H9 (cell line): ENCODE measurements around the gene PLEKHO1. TPM values are rescaled to one million over a fixed set of nuclear protein-coding genes. Genes with fewer than 3 reads are reported as not detected.

Experiments
- DNase-seq: peaks from one replicate; pipeline ENCODE4 v3.0.0-alpha.2; 2017
- H2AFZ ChIP-seq: one replicate; pipeline ENCODE4 v1.6.1; 2013; ENCODE audit warnings: mild to moderate bottlenecking, low read length, control low read depth, moderate library complexity
- H2AK5ac ChIP-seq: 2 replicates; pipeline ENCODE4 v1.6.1; 2013; ENCODE audit warnings: low read length, control low read depth, mixed read lengths; ENCODE audit not compliant: insufficient read length
- H2BK120ac ChIP-seq: one replicate; pipeline ENCODE4 v1.6.1; 2013; ENCODE audit warnings: low read depth, mild to moderate bottlenecking, low read length, control low read depth, inconsistent platforms; ENCODE audit not compliant: poor library complexity, severe bottlenecking
- H2BK12ac ChIP-seq: 2 replicates; pipeline ENCODE4 v1.6.1; 2013; ENCODE audit warnings: low read length, control low read depth, mixed read lengths, low read depth; ENCODE audit not compliant: insufficient read length
- H2BK15ac ChIP-seq: 2 replicates; pipeline ENCODE4 v1.6.1; 2013; ENCODE audit warnings: low read depth, low read length, control low read depth
- H2BK20ac ChIP-seq: one replicate; pipeline ENCODE4 v1.6.1; 2013; ENCODE audit warnings: low read depth, mild to moderate bottlenecking, low read length, control low read depth, inconsistent platforms; ENCODE audit not compliant: poor library complexity, severe bottlenecking
- H2BK5ac ChIP-seq: 2 replicates; pipeline ENCODE4 v1.6.1; 2013; ENCODE audit warnings: low read length, control low read depth, mixed read lengths; ENCODE audit not compliant: insufficient read length
- H3K14ac ChIP-seq: 2 replicates; pipeline ENCODE4 v1.6.1; 2013; ENCODE audit warnings: low read length, control low read depth; ENCODE audit not compliant: insufficient read depth
- H3K18ac ChIP-seq: 2 replicates; pipeline ENCODE4 v1.6.1; 2013; ENCODE audit warnings: low read depth, mild to moderate bottlenecking, mixed read lengths, low read length, control low read depth; ENCODE audit not compliant: insufficient read length
- H3K23ac ChIP-seq: 2 replicates; pipeline ENCODE4 v1.6.1; 2013; ENCODE audit warnings: low read length, control low read depth, mixed read lengths, low read depth; ENCODE audit not compliant: insufficient read length
- H3K23me2 ChIP-seq: 2 replicates; pipeline ENCODE4 v1.6.1; 2013; ENCODE audit warnings: low read depth, mild to moderate bottlenecking, mixed read lengths, low read length, control low read depth; ENCODE audit not compliant: insufficient read length, poor library complexity, severe bottlenecking
- H3K27ac ChIP-seq: 2 replicates; pipeline ENCODE4 v1.5.1; 2013; ENCODE audit warnings: low read length, control low read depth, mixed read lengths, low read depth; ENCODE audit not compliant: insufficient read length
- H3K27me3 ChIP-seq: 2 replicates; pipeline ENCODE4 v1.6.1; 2013; ENCODE audit warnings: low read length, control low read depth, inconsistent platforms; ENCODE audit not compliant: insufficient read depth
- H3K4ac ChIP-seq: 2 replicates; pipeline ENCODE4 v1.6.1; 2013; ENCODE audit warnings: low read depth, mild to moderate bottlenecking, control low read depth, inconsistent platforms, low read length, moderate library complexity
- H3K4me1 ChIP-seq: 2 replicates; pipeline ENCODE4 v1.6.1; 2013; ENCODE audit warnings: low read length, control low read depth, inconsistent platforms; ENCODE audit not compliant: insufficient read depth
- H3K4me2 ChIP-seq: 2 replicates; pipeline ENCODE4 v1.6.1; 2013; ENCODE audit warnings: low read length, control low read depth, mixed read lengths; ENCODE audit not compliant: insufficient read length, insufficient read depth
- H3K56ac ChIP-seq: 2 replicates; pipeline ENCODE4 v1.6.1; 2013; ENCODE audit warnings: low read depth, mild to moderate bottlenecking, mixed read lengths, low read length, control low read depth; ENCODE audit not compliant: insufficient read length
- H3K79me1 ChIP-seq: 2 replicates; pipeline ENCODE4 v1.6.1; 2013; ENCODE audit warnings: low read depth, mild to moderate bottlenecking, moderate library complexity, low read length, control low read depth, inconsistent platforms; ENCODE audit not compliant: insufficient read depth, poor library complexity, severe bottlenecking
- H3K79me2 ChIP-seq: 2 replicates; pipeline ENCODE4 v1.6.1; 2013; ENCODE audit warnings: low read length, control low read depth, inconsistent platforms; ENCODE audit not compliant: insufficient read depth
- H3K9ac ChIP-seq: 2 replicates; pipeline ENCODE4 v1.6.1; 2013; ENCODE audit warnings: low read length, control low read depth, mixed read lengths; ENCODE audit not compliant: insufficient read length; ENCODE audit errors: extremely low read depth
- H3K9me3 ChIP-seq: one replicate; pipeline ENCODE4 v1.6.1; 2013; ENCODE audit warnings: low read depth, low read length, inconsistent platforms; ENCODE audit not compliant: control insufficient read depth
- H3T11ph ChIP-seq: one replicate; pipeline ENCODE4 v1.6.1; 2013; ENCODE audit warnings: mild to moderate bottlenecking, low read length, control low read depth, inconsistent platforms
- H4K20me1 ChIP-seq: one replicate; pipeline ENCODE4 v1.6.1; 2013; ENCODE audit not compliant: control insufficient read depth, insufficient read length, insufficient read depth
- H4K5ac ChIP-seq: 2 replicates; pipeline ENCODE4 v1.6.1; 2013; ENCODE audit warnings: low read depth, mild to moderate bottlenecking, mixed read lengths, low read length, control low read depth; ENCODE audit not compliant: insufficient read length
- H4K8ac ChIP-seq: replicated peaks from 2 replicates; pipeline ENCODE4 v1.6.1; 2013; ENCODE audit warnings: low read length, control low read depth, mixed read lengths, low read depth; ENCODE audit not compliant: insufficient read length
- H4K91ac ChIP-seq: 2 replicates; pipeline ENCODE4 v1.6.1; 2013; ENCODE audit warnings: low read depth, mild to moderate bottlenecking, moderate library complexity, mixed read lengths, low read length, control low read depth; ENCODE audit not compliant: insufficient read length
- H3K27ac Mint-ChIP-seq, 3 experiments: 2 replicates in 2 of 3; 3 replicates in 1 of 3; pipeline ENCODE4 v1.8.0; 2020 to 2021; ENCODE audit warnings: mixed read lengths in 3 of 3, mild to moderate bottlenecking in 1 of 3, moderate library complexity in 1 of 3
- H3K27me3 Mint-ChIP-seq: 2 replicates; pipeline ENCODE4 v1.8.0; 2021; ENCODE audit warnings: low read depth, mild to moderate bottlenecking, moderate library complexity, mixed read lengths
- H3K36me3 Mint-ChIP-seq, 3 experiments: 2 replicates in 2 of 3; 3 replicates in 1 of 3; pipeline ENCODE4 v1.8.0; 2020 to 2021; ENCODE audit warnings: low read depth in 3 of 3, mixed read lengths in 3 of 3; ENCODE audit not compliant: insufficient read depth in 1 of 3
- H3K4me1 Mint-ChIP-seq, 2 experiments: 2 replicates each; pipeline ENCODE4 v1.8.0; 2020; ENCODE audit warnings: mixed read lengths in 2 of 2
- H3K4me3 Mint-ChIP-seq, 2 experiments: 2 replicates in 1 of 2; 3 replicates in 1 of 2; pipeline ENCODE4 v1.8.0; 2020 to 2021; ENCODE audit warnings: mild to moderate bottlenecking in 2 of 2, mixed read lengths in 2 of 2, moderate library complexity in 1 of 2
- H3K9me3 Mint-ChIP-seq, 2 experiments: 2 replicates in 1 of 2; 3 replicates in 1 of 2; pipeline ENCODE4 v1.8.0; 2020; ENCODE audit warnings: mild to moderate bottlenecking in 2 of 2, mixed read lengths in 2 of 2, moderate library complexity in 1 of 2
- CTCF ChIP-seq: fragments of 200-600 bp; sonication (generic); conservative IDR thresholded peaks from 3 replicates; pipeline ENCODE4 v1.8.0; 2021; ENCODE audit warnings: antibody characterized with exemption, mild to moderate bottlenecking
- WGBS: extraction: QIAGEN DNeasy Blood & Tissue Kit; methylation state at CpG from one replicate; pipeline ENCODE4 v1.1.7; 2013; ENCODE audit warnings: missing lambda C conversion rate, low lambda C conversion rate, mixed read lengths; ENCODE audit not compliant: insufficient read length; ENCODE audit errors: extremely low coverage; 5-methylcytosine and 5-hydroxymethylcytosine counted together
- total RNA-seq: library from RNA; stranded (reverse); gene quantifications from 2 replicates; pipeline ENCODE4 v1.2.1, GENCODE V29; 2021

The PLEKHO1 gene
- total RNA-seq, 1 experiment from 2014 or later = 48.1 TPM

DNA sequence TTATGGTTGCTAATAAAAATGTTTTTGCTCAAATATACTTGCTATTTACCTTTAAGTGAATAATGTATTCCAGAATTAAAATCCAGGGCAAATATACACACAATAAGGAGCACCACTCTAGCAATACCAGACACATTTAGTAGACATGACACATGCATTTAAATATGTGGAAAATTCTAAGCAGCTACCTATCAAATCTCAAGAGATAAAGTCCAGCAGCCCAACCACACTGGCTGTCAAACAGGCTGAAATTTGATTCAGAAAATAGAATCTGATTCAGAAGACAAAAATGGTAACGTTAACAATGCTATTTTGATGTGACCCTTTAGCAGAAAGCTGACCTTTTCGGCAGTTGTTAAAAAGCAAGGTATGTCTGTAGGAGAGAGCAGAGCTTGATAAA is 42.3 kb downstream of the PLEKHO1 start:
- H2BK15ac ChIP-seq = no peak overlapping the region
- H4K5ac ChIP-seq = no peak overlapping the region
- H2BK5ac ChIP-seq = no peak overlapping the region
- no peak overlapping the region for H4K8ac ChIP-seq
- no peak overlapping the region for H2AFZ ChIP-seq
- Mint-ChIP-seq H3K27ac (no peak overlapping the region), H3K9me3 (peaks cover 12 to 14% of the 10 kb centered on the region in 2 experiments), H3K4me1 (peaks cover 14 to 18% of the 10 kb centered on the region in 2 experiments), H3K4me3 (no peak overlapping the region), H3K36me3 (peaks cover 0 to 10% (median 2%) of the 10 kb centered on the region in 3 experiments; a peak in 4 of 7 replicates), H3K27me3 (no peaks in the 10 kb centered on the region)
- no peak for DNase-seq
- no peaks in the 10 kb centered on the region for H3K27me3 ChIP-seq
- no peak overlapping the region for H2BK120ac ChIP-seq
- H2BK20ac ChIP-seq = no peak overlapping the region
- no peak overlapping the region for H2AK5ac ChIP-seq
- H3K27ac ChIP-seq = no peak overlapping the region
- H2BK12ac ChIP-seq = no peak overlapping the region
- no peak overlapping the region for H3K9ac ChIP-seq
- no peak overlapping the region for H4K91ac ChIP-seq
- no peaks in the 10 kb centered on the region for H4K20me1 ChIP-seq
- H3K4me2 ChIP-seq = no peak overlapping the region
- no peak for TF ChIP-seq CTCF
- no peak overlapping the region for H3K4ac ChIP-seq
- no peak overlapping the region for H3K23ac ChIP-seq
- H3K18ac ChIP-seq = no peak overlapping the region
- H3K23me2 ChIP-seq = no peaks in the 10 kb centered on the region
- H3K79me2 ChIP-seq = no peaks in the 10 kb centered on the region
- no peaks in the 10 kb centered on the region for H3K79me1 ChIP-seq
- H3K9me3 ChIP-seq = no peaks in the 10 kb centered on the region
- no peaks in the 10 kb centered on the region; the same call in 1 of the 2 replicates for H3K4me1 ChIP-seq
- no CpG with 5 or more reads among the region's 2 CpGs for WGBS
- H3K56ac ChIP-seq = no peak overlapping the region
- no peak overlapping the region for H3T11ph ChIP-seq
- H3K14ac ChIP-seq = no peak overlapping the region
